OCI-M2 (cell line): ENCODE data around the gene NPFF.
A peak's percentile ranks its signal among the peaks of the same experiment; 100 is the strongest.

Experiments used
- DNase-seq: peaks from one replicate; lab custom pipeline; 2025; ENCODE audit not compliant: unreplicated experiment; lab: John Stamatoyannopoulos, UW

Gene NPFF

GRCh38 chr12:53514628-53515290, 7.5 kb upstream of the NPFF start:
- DNase-seq: no peak

- DNase-seq: no peak
These were observed 6.6 kb upstream of the NPFF start for GRCh38 chr12:53513712-53514410.

GRCh38 chr12:53510181-53510812, 3.0 kb upstream of the NPFF start:
- DNase-seq: no peak

- DNase-seq: peak; percentile 48
These were observed 1.4 kb upstream of the NPFF start for GRCh38 chr12:53508534-53509170.

- no peak for DNase-seq
These were observed 260 bp upstream of the NPFF start for GRCh38 chr12:53507603-53507885.

- DNase-seq: no peak
These were observed 866 bp downstream of the NPFF start for GRCh38 chr12:53506450-53506785.

- DNase-seq: no peak
These were observed 1.5 kb downstream of the NPFF start for GRCh38 chr12:53505555-53506449.

GRCh38 chr12:53505086-53505485, 2.2 kb downstream of the NPFF start:
- DNase-seq: no peak

- no peak for DNase-seq
These were observed 3.0 kb downstream of the NPFF start for GRCh38 chr12:53504004-53504920.

GRCh38 chr12:53502983-53503728, 4.1 kb downstream of the NPFF start:
- no peak for DNase-seq

GRCh38 chr12:53502331-53502730, 5.0 kb downstream of the NPFF start:
- DNase-seq: no peak

- DNase-seq: no peak
These were observed 5.6 kb downstream of the NPFF start for GRCh38 chr12:53501615-53502181.

GRCh38 chr12:53500776-53501614, 6.3 kb downstream of the NPFF start, which contains the start of gene TARBP2:
TSS of gene TARBP2 (plus strand) at chr12:53501283. CDS start at chr12:53501409, 126 bp downstream.
- DNase-seq: peak; percentile 93

GRCh38 chr12:53500142-53500775, 7.0 kb downstream of the NPFF start:
- no peak for DNase-seq

- no peak for DNase-seq
These were observed 7.8 kb downstream of the NPFF start, which contains the start of gene MAP3K12 for GRCh38 chr12:53499266-53500141. TSS of gene MAP3K12 (minus strand) at chr12:53499458. CDS start at chr12:53487391, 12,067 bp downstream.

GRCh38 chr12:53498235-53498630, 9.1 kb downstream of the NPFF start:
- no peak for DNase-seq
